Measurements from ENCODE around the gene TNFAIP3.

DNA sequence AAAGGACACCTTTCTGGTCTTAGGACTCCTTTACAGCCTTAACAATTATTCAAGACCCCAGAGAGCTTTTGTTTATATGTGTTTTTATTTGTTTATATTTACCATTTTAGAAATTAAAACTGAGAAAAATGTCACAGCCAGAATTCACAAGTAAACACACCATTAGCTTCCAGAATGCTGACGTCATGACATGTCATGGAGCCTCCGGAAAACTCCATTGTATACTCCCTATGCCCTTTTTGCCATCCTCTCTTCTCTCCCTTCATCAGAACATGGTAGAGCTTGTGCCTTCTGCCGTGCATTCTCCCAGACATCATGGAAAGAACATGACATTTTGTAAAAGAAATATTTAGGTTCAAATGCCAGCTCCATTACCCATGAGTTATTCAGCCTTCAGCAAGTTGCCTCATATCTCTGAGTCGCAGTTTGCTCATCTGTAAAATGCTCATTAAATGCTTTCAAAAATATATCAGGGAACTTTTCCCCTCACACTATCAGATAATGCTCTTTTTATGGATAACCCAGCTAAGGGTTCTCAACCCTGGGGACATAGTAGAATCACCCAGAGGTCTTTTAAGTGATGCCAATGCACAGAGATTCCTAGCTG, 27.8 kb downstream of the TNFAIP3 start:
- TF ChIP-seq, protein P1, sequence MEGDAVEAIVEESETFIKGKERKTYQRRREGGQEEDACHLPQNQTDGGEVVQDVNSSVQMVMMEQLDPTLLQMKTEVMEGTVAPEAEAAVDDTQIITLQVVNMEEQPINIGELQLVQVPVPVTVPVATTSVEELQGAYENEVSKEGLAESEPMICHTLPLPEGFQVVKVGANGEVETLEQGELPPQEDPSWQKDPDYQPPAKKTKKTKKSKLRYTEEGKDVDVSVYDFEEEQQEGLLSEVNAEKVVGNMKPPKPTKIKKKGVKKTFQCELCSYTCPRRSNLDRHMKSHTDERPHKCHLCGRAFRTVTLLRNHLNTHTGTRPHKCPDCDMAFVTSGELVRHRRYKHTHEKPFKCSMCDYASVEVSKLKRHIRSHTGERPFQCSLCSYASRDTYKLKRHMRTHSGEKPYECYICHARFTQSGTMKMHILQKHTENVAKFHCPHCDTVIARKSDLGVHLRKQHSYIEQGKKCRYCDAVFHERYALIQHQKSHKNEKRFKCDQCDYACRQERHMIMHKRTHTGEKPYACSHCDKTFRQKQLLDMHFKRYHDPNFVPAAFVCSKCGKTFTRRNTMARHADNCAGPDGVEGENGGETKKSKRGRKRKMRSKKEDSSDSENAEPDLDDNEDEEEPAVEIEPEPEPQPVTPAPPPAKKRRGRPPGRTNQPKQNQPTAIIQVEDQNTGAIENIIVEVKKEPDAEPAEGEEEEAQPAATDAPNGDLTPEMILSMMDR (conservative IDR thresholded peaks at IDR 0.05) = no peak
- no peak for TF ChIP-seq ZFX (IDR thresholded peaks at IDR 0.05)
